Prostate gland (tissue), 2 donors: ENCODE results near the gene SLC25A42.

Experiments
- CTCF ChIP-seq, 4 experiments: fragments of 200-600 bp in 2 of 4; fragments of 450-650 bp in 2 of 4; sonication (generic) in 2 of 4; IDR thresholded peaks; 1 replicate in 3 of 4; 2 replicates in 1 of 4; pipeline ENCODE4 v1.5.1; 2016 to 2019; ENCODE audit warnings: antibody characterized with exemption in 4 of 4, mild to moderate bottlenecking in 2 of 4, moderate library complexity in 2 of 4
- POLR2A ChIP-seq: fragments of 450-650 bp; IDR thresholded peaks from one replicate; pipeline ENCODE4 v1.6.1; 2016; ENCODE audit warnings: antibody characterized with exemption, mild to moderate bottlenecking
- POLR2AphosphoS5 ChIP-seq: sonication (generic); formaldehyde crosslinking; IDR thresholded peaks from one replicate; pipeline ENCODE4 v1.6.1; 2017; ENCODE audit warnings: antibody characterized with exemption

- TF ChIP-seq CTCF (IDR thresholded peaks at IDR 0.05) = no peak
- TF ChIP-seq POLR2A = no peak
- no peak for TF ChIP-seq POLR2AphosphoS5
Observed at GRCh38 chr19:19101540-19101939, 37.7 kb downstream of the SLC25A42 start.
